ENCODE data around the gene HILPDA.

GRCh38 chr7:128431754-128432153 lies 23.9 kb upstream of the HILPDA start:
- TF ChIP-seq CTCF (IDR thresholded peaks at IDR 0.05; ENCODE audit: extremely low read depth in 1 of 2, insufficient read depth in 1 of 2, low read depth in 1 of 2, low read length in 2 of 2) (no peak), EZH2 (IDR thresholded peaks at IDR 0.05; ENCODE audit: borderline replicate concordance, low read depth, low read length, severe bottlenecking) (no peak), MYC (IDR thresholded peaks at IDR 0.05; ENCODE audit: low read depth, low read length) (no peak), POLR2A (IDR thresholded peaks at IDR 0.05; ENCODE audit: low read depth, low read length) (no peak), FOS (IDR thresholded peaks at IDR 0.05; ENCODE audit: borderline replicate concordance, insufficient read depth, low read length) (no peak)

All from endothelial cell of umbilical vein (primary cell).